PFSK-1 (cell line): ENCODE measurements around the gene TAS2R43.
"Not testable (repeated sequence)": the region's sequence is repeated elsewhere in the genome, so short reads cannot be mapped to it uniquely, and the experiment has no call there.

Experiments used
- FOXP2 ChIP-seq: optimal IDR thresholded peaks from 2 replicates; pipeline ENCODE3; 2011; ENCODE audit warnings: borderline replicate concordance, control low read depth, inconsistent platforms; ENCODE audit not compliant: insufficient read depth; ENCODE audit errors: extremely low read length, extremely low read depth
- POLR2AphosphoS5 ChIP-seq: IDR thresholded peaks from 2 replicates; pipeline ENCODE4 v1.6.1; 2012; ENCODE audit warnings: low read depth, mild to moderate bottlenecking, control low read depth, low read length, moderate library complexity
- REST ChIP-seq, 2 experiments: IDR thresholded peaks; 2 replicates each; pipeline versions ENCODE4 v1.6.1 to v1.8.0; 2011 to 2012; ENCODE audit warnings: low read depth in 2 of 2, low read length in 2 of 2, control low read depth in 1 of 2, inconsistent platforms in 1 of 2, mild to moderate bottlenecking in 1 of 2, moderate library complexity in 1 of 2; ENCODE audit not compliant: insufficient read depth in 1 of 2
- SIN3A ChIP-seq: IDR thresholded peaks from 2 replicates; pipeline ENCODE4 v1.6.1; 2012; ENCODE audit warnings: mild to moderate bottlenecking, low read length, moderate library complexity, borderline replicate concordance; ENCODE audit not compliant: insufficient read depth
- TAF1 ChIP-seq: IDR thresholded peaks from 2 replicates; pipeline ENCODE4 v1.6.1; 2012; ENCODE audit warnings: low read length, control low read depth, borderline replicate concordance; ENCODE audit not compliant: insufficient read depth

TAS2R43 gene

GRCh38 chr12:11067514-11067913 lies 24.6 kb downstream of the TAS2R43 start:
- TF ChIP-seq POLR2AphosphoS5, result no peak
- TF ChIP-seq SIN3A, result no peak
- no peak for TF ChIP-seq FOXP2
- TF ChIP-seq REST (IDR thresholded peaks at IDR 0.05; ENCODE audit: insufficient read depth in 1 of 2, low read depth in 2 of 2, low read length in 2 of 2), result no peak

- not testable (repeated sequence) for TF ChIP-seq TAF1, SIN3A, FOXP2
Observed at GRCh38 chr12:11062194-11062593, 29.9 kb downstream of the TAS2R43 start, which contains the start of gene TAS2R46. Gene TAS2R46, minus strand, starts transcription at chr12:11062294. Its CDS starts 0 bp downstream, at chr12:11062294.

GRCh38 chr12:11059784-11060183 lies 32.3 kb downstream of the TAS2R43 start:
- no peak for TF ChIP-seq POLR2AphosphoS5
- no peak for TF ChIP-seq REST (IDR thresholded peaks at IDR 0.05; ENCODE audit: insufficient read depth in 1 of 2, low read depth in 2 of 2, low read length in 2 of 2)
- TF ChIP-seq SIN3A, result no peak
- no peak for TF ChIP-seq TAF1
- TF ChIP-seq FOXP2, result no peak

- no peak for TF ChIP-seq SIN3A
- TF ChIP-seq POLR2AphosphoS5, result no peak
- TF ChIP-seq TAF1, result no peak
- TF ChIP-seq REST (IDR thresholded peaks at IDR 0.05; ENCODE audit: insufficient read depth in 1 of 2, low read depth in 2 of 2, low read length in 2 of 2), result no peak
- no peak for TF ChIP-seq FOXP2
Observed at GRCh38 chr12:11059041-11059440, 33.1 kb downstream of the TAS2R43 start.

- TF ChIP-seq SIN3A, result no peak
- TF ChIP-seq TAF1, result no peak
- TF ChIP-seq FOXP2, result no peak
- no peak for TF ChIP-seq REST (IDR thresholded peaks at IDR 0.05; ENCODE audit: insufficient read depth in 1 of 2, low read depth in 2 of 2, low read length in 2 of 2)
- TF ChIP-seq POLR2AphosphoS5, result no peak
Observed at GRCh38 chr12:11055306-11055705, 36.8 kb downstream of the TAS2R43 start.
